SK-N-MC (cell line): ENCODE results near the gene TICRR.

Experiments
- EZH2 ChIP-seq: fragments of 200-600 bp; sonication (generic); IDR thresholded peaks from one replicate; pipeline ENCODE4 v1.6.1; 2017; ENCODE audit warnings: antibody characterized with exemption
- FOXP2 ChIP-seq: optimal IDR thresholded peaks from 2 replicates; pipeline ENCODE3; 2011; ENCODE audit warnings: mild to moderate bottlenecking, moderate library complexity; ENCODE audit not compliant: insufficient read depth; ENCODE audit errors: extremely low read length, control extremely low read depth
- POLR2AphosphoS5 ChIP-seq: IDR thresholded peaks from 2 replicates; pipeline ENCODE4 v1.6.1; 2012; ENCODE audit warnings: mild to moderate bottlenecking, low read depth, low read length, borderline replicate concordance

GRCh38 chr15:89671687-89672086 lies 96.4 kb downstream of the TICRR start:
- no peak for TF ChIP-seq EZH2
- TF ChIP-seq POLR2AphosphoS5: no peak
- TF ChIP-seq FOXP2: no peak
